K562 (cell line): ENCODE results near the gene RPAP2. TPM values are rescaled to one million over a fixed set of nuclear protein-coding genes. Genes with fewer than 3 reads are reported as not detected.

ENCODE experiments used
- ATAC-seq: fragments of 200-7000 bp; cut with Tn5 transposase; 3 replicates; pipeline ENCODE4 v1.9.1; 2020; ENCODE audit warnings: moderate library complexity
- Bru-seq: library from RNA; stranded (reverse); fragments of 400-500 nt; gene quantifications from one replicate; lab custom pipeline; 2021; lab: Mats Ljungman, UMichigan
- BruChase-seq, 2 experiments: library from RNA; stranded (reverse); fragments of 400-500 nt; gene quantifications; one replicate each; lab custom pipeline; 2021; lab: Mats Ljungman, UMichigan
- BruUV-seq: library from RNA; stranded (reverse); fragments of 400-500 nt; replicated peaks from 2 replicates; lab custom pipeline; 2021; lab: Mats Ljungman, UMichigan
- CTCF ChIA-PET: fragments of 300-600 bp; formaldehyde crosslinking; extraction: SDS; loops from one replicate; lab custom pipeline; 2021; ENCODE audit warnings: low intra/inter-chr PET ratio; lab: Yijun Ruan, JAX
- POLR2A ChIA-PET: fragments of 300-600, 350-650 bp; sonication (Branson Sonifier 250); formaldehyde crosslinking; extraction: SDS; loops from one replicate; lab custom pipeline; 2021; ENCODE audit warnings: antibody characterized with exemption, inconsistent platforms; lab: Yijun Ruan, JAX
- DNase-seq, 4 experiments: peaks; one replicate each; pipeline versions ENCODE4 v3.0.0 to v3.0.0-alpha.2; 2011 to 2018; ENCODE audit warnings: low spot score in 3 of 4, mixed read lengths in 3 of 4; ENCODE audit errors: extremely low read depth in 1 of 4
- FAIRE-seq: peaks from 2 replicates; lab custom pipeline; 2011; peaks lifted over from hg19 to GRCh38; lab: Jason Lieb, UNC
- H2AFZ ChIP-seq: 2 replicates; pipeline ENCODE4 v1.6.0; 2011; ENCODE audit warnings: low read depth, low read length, control low read depth, inconsistent platforms
- H3K27ac ChIP-seq: fragments of 200-600 bp; 3 replicates; pipeline ENCODE4 v1.8.0; 2011; ENCODE audit warnings: low read depth, mild to moderate bottlenecking, control low read depth, inconsistent platforms, low read length, moderate library complexity, mixed read lengths; ENCODE audit errors: extremely low read depth
- H3K27me3 ChIP-seq, 2 experiments: fragments of 300-600 bp in 1 of 2; 2 replicates in 1 of 2; 3 replicates in 1 of 2; pipeline versions ENCODE4 v1.6.0 to v1.8.0; 2011; ENCODE audit warnings: inconsistent platforms in 2 of 2, low read length in 2 of 2, mild to moderate bottlenecking in 1 of 2, mixed read lengths in 1 of 2, moderate library complexity in 1 of 2; ENCODE audit not compliant: control insufficient read depth in 2 of 2, insufficient read depth in 2 of 2
- H3K36me3 ChIP-seq: fragments of 300-600 bp; 3 replicates; pipeline ENCODE4 v1.8.0; 2011; ENCODE audit warnings: mild to moderate bottlenecking, low read length, inconsistent platforms; ENCODE audit not compliant: control insufficient read depth, insufficient read depth
- H3K4me1 ChIP-seq, 2 experiments: fragments of 200-600 bp in 1 of 2; replicated peaks in 1 of 2; 2 replicates in 1 of 2; 3 replicates in 1 of 2; pipeline versions ENCODE4 v1.5.1 to v1.8.0; 2011; ENCODE audit warnings: inconsistent platforms in 2 of 2, low read length in 2 of 2, mild to moderate bottlenecking in 1 of 2, mixed read lengths in 1 of 2, moderate library complexity in 1 of 2; ENCODE audit not compliant: control insufficient read depth in 2 of 2, insufficient read depth in 2 of 2
- H3K4me2 ChIP-seq: 2 replicates; pipeline ENCODE4 v1.6.1; 2011; ENCODE audit warnings: low read length, control low read depth, inconsistent platforms, mixed read lengths; ENCODE audit not compliant: insufficient read depth
- H3K4me3 ChIP-seq: fragments of 200-600 bp; sonication (generic), shearing (Covaris generic); 2 replicates; pipeline ENCODE4 v1.5.1; 2016; ENCODE audit warnings: control low read depth, inconsistent platforms
- H3K79me2 ChIP-seq: fragments of 200-600 bp; 3 replicates; pipeline ENCODE4 v1.8.0; 2011; ENCODE audit warnings: low read length, inconsistent platforms; ENCODE audit not compliant: control insufficient read depth, insufficient read depth
- H3K9ac ChIP-seq, 2 experiments: 2 replicates each; pipeline versions ENCODE4 v1.6.0 to v1.6.1; 2011; ENCODE audit warnings: low read depth in 2 of 2, low read length in 2 of 2, control low read depth in 1 of 2, inconsistent platforms in 1 of 2, mild to moderate bottlenecking in 1 of 2, mixed read lengths in 1 of 2; ENCODE audit not compliant: insufficient read depth in 1 of 2
- H3K9me1 ChIP-seq: one replicate; pipeline ENCODE4 v1.6.0; 2011; ENCODE audit warnings: inconsistent platforms, mild to moderate bottlenecking, low read length, moderate library complexity; ENCODE audit not compliant: control insufficient read depth, insufficient read depth
- H3K9me3 ChIP-seq: replicated peaks from 2 replicates; pipeline ENCODE4 v1.5.1; 2011; ENCODE audit warnings: low read depth, low read length, inconsistent platforms; ENCODE audit not compliant: control insufficient read depth, insufficient read depth
- H4K20me1 ChIP-seq: replicated peaks from 2 replicates; pipeline ENCODE4 v1.6.1; 2011; ENCODE audit warnings: low read length, inconsistent platforms, mixed read lengths; ENCODE audit not compliant: control insufficient read depth, insufficient read depth
- CBX5 ChIP-seq: IDR thresholded peaks from 2 replicates; pipeline ENCODE4 v1.6.1; 2014; ENCODE audit warnings: low read depth, borderline replicate concordance
- RNF2 ChIP-seq: sonication (generic); IDR thresholded peaks from 2 replicates; pipeline ENCODE4 v1.6.1; 2016
- ZNF143 ChIP-seq: sonication (generic); formaldehyde crosslinking; IDR thresholded peaks from 2 replicates; pipeline ENCODE4 v1.9.0; 2022; ENCODE audit warnings: mild to moderate bottlenecking, missing genetic modification reagents
- ZNF277 ChIP-seq: fragments of 250-450 bp; sonication (Bioruptor Pico); IDR thresholded peaks from 2 replicates; pipeline ENCODE4 v1.8.0; 2022; ENCODE audit warnings: inconsistent platforms, mild to moderate bottlenecking, moderate library complexity, borderline replicate concordance
- ZNF431 ChIP-seq: sonication (generic); formaldehyde crosslinking; IDR thresholded peaks from 2 replicates; pipeline ENCODE4 v1.8.0; 2022; ENCODE audit warnings: mild to moderate bottlenecking, missing genetic modification reagents
- ZNF830 ChIP-seq: fragments of 250-450 bp; sonication (Bioruptor Pico); IDR thresholded peaks from 2 replicates; pipeline ENCODE4 v1.5.0; 2021; ENCODE audit warnings: mild to moderate bottlenecking
- WGBS: fragments of 100-300 bp; shearing (Covaris generic); methylation state at CpG from one replicate; pipeline ENCODE4 v1.1.6; 2016; ENCODE audit warnings: low coverage, mixed read lengths; ENCODE audit not compliant: insufficient coverage; ENCODE audit errors: missing lambda C conversion rate; 5-methylcytosine and 5-hydroxymethylcytosine counted together
- in situ Hi-C: fragments of 300-500 bp; cut with MboI; formaldehyde crosslinking; loops from 4 replicates; pipeline ENCODE4 v1.15.0; 2018; ENCODE audit warnings: inconsistent platforms, mixed read lengths
- intact Hi-C: fragments of 100-400 bp; cut with micrococcal nuclease; formaldehyde crosslinking; loops from 2 replicates; pipeline ENCODE4 v1.14.2; 2022
- long read RNA-seq, 3 experiments: library from polyadenylated mRNA in 2 of 3; library from RNA in 1 of 3; unstranded in 2 of 3; stranded (forward) in 1 of 3; transcript quantifications; one replicate each; pipeline ENCODE4 v2.0.0, GENCODE V29; 2019 to 2022
- polyA minus RNA-seq, 3 experiments: library from RNA; depleted of rRNA, polyadenylated mRNA; stranded (reverse); fragments of >200 nt; gene quantifications; 2 replicates each; pipeline ENCODE4 v1.2.3, GENCODE V29; 2011
- polyA plus RNA-seq, 8 experiments: library from polyadenylated mRNA; depleted of rRNA in 4 of 8; stranded (reverse) in 5 of 8; unstranded in 3 of 8; fragments of >200 nt; fragmentation: Nextera tagmentation in 2 of 8; fragmentation: Illumina TruSeq in 1 of 8; extraction: Ambion mirVana in 2 of 8; extraction: Trizol in 1 of 8; gene quantifications; 2 replicates each; pipeline versions ENCODE4 v1.2.1 to v1.2.3, GENCODE V29; 2011 to 2014; ENCODE audit warnings: inconsistent platforms in 1 of 8, missing spikeins in 1 of 8
- total RNA-seq, 7 experiments: library from RNA; depleted of rRNA in 6 of 7; stranded (reverse); fragments of >200 nt in 6 of 7; fragmentation: Illumina TruSeq in 2 of 7; extraction: Trizol in 2 of 7; gene quantifications; 2 replicates each; pipeline versions ENCODE4 v1.2.1 to v1.2.3, GENCODE V29; 2011 to 2021; ENCODE audit warnings: low replicate concordance in 1 of 7

The RPAP2 gene
- total RNA-seq (2011; cell fraction: chromatin; rRNA removed; ENCODE audit: low replicate concordance): 8.9 and 48.4 TPM in 2 replicates
- 2.2 and 3.0 TPM in 2 replicates for total RNA-seq (2011; cell fraction: nucleolus; rRNA removed)
- 5.1 and 10.8 TPM in 2 replicates for total RNA-seq (2011; cell fraction: nucleoplasm; rRNA removed)
- total RNA-seq (2014; rRNA removed) (6.2 and 9.6 TPM in 2 replicates), total RNA-seq (2014; rRNA removed; fragmentation: Illumina TruSeq; extraction: Trizol) (37.2 and 43.4 TPM in 2 replicates), total RNA-seq (2015; rRNA removed; fragmentation: Illumina TruSeq; extraction: Trizol) (26.1 and 28.7 TPM in 2 replicates), total RNA-seq (2021) (26.1 and 27.4 TPM in 2 replicates), polyA plus RNA-seq (2011; rRNA removed) (22.1 and 26.8 TPM in 2 replicates), polyA plus RNA-seq (2014; fragmentation: Illumina TruSeq; extraction: Trizol) (29.8 and 36.4 TPM in 2 replicates), polyA plus RNA-seq (2014; fragmentation: Nextera tagmentation; extraction: Ambion mirVana) (10 to 100 TPM; 30.6 to 41.7 TPM), polyA plus RNA-seq (2014; rRNA removed) (16.0 and 16.9 TPM in 2 replicates), polyA minus RNA-seq (2011; rRNA and poly(A)+ RNA removed) (32.5 and 37.4 TPM in 2 replicates), Bru-seq, nascent RNA (percentile 70 among the genes with signal in this experiment), BruChase-seq, experiment 1, labeled RNA remaining after a 2-hour chase (percentile 77 among the genes with signal in this experiment), BruChase-seq, experiment 2, labeled RNA remaining after a 6-hour chase (percentile 73 among the genes with signal in this experiment)
- 4.6 and 8.3 TPM in 2 replicates for polyA plus RNA-seq (2011; cell fraction: cytosol; rRNA removed)
- 6.2 and 9.0 TPM in 2 replicates for polyA plus RNA-seq (2011; cell fraction: nucleus; rRNA removed)
- polyA plus RNA-seq (2012): 14.1 and 21.8 TPM in 2 replicates
- 10.4 and 12.2 TPM in 2 replicates for polyA minus RNA-seq (2011; cell fraction: cytosol; rRNA and poly(A)+ RNA removed)
- polyA minus RNA-seq (2011; cell fraction: nucleus; rRNA and poly(A)+ RNA removed): 4.0 and 13.4 TPM in 2 replicates
- long read RNA-seq, experiment 1, full-length matches to known transcripts: 43 of 83 reads
- long read RNA-seq, experiment 1, partial matches to known transcripts: 12 of 83 reads
- long read RNA-seq, experiment 1, other reads (novel, unspliced or antisense): 28 of 83 reads
- long read RNA-seq, experiment 2, full-length matches to known transcripts: 12 of 28 reads
- long read RNA-seq, experiment 2, partial matches to known transcripts: 8 of 28 reads
- long read RNA-seq, experiment 2, other reads (novel, unspliced or antisense): 8 of 28 reads
- long read RNA-seq, experiment 3, full-length matches to known transcripts: 9 of 23 reads
- long read RNA-seq, experiment 3, partial matches to known transcripts: 9 of 23 reads
- long read RNA-seq, experiment 3, other reads (novel, unspliced or antisense): 5 of 23 reads

- peaks cover 39% of the 10 kb centered on the region for H3K36me3 ChIP-seq
- peak within 1 kb of the TSS; percentile 85 for H3K4me3 ChIP-seq
- peak within 1 kb of the TSS; percentile 99 for H2AFZ ChIP-seq
- ATAC-seq (peak; percentile 98), DNase-seq (peak; percentile 83 to 89 (median 86)), FAIRE-seq (no peak)
- peaks cover 35% of the 10 kb centered on the region for H3K79me2 ChIP-seq
- H3K27ac ChIP-seq: peak within 1 kb of the TSS; percentile 96
- no peaks in the 10 kb centered on the region for H4K20me1 ChIP-seq
- in situ Hi-C loops: no loop called here
- no peaks in the 10 kb centered on the region for H3K9me3 ChIP-seq
- no peaks in the 10 kb centered on the region for H3K27me3 ChIP-seq
- CTCF ChIA-PET: no interaction called here
- BruUV-seq: TSS peak; percentile 71
- H3K9ac ChIP-seq: peak within 1 kb of the TSS; percentile 86 to 99
- under 1% methylated on average over 71 of the region's 76 CpGs for WGBS
- H3K4me2 ChIP-seq: peak within 1 kb of the TSS; percentile 94
- peaks cover 3 to 5% of the 10 kb centered on the region in 2 experiments; a peak in 3 of 5 replicates for H3K4me1 ChIP-seq
- no peaks in the 10 kb centered on the region for H3K9me1 ChIP-seq
- intact Hi-C loops: loop anchor here (10.0 kb wide), 2 partner anchors 774 to 894 kb away; partner anchors contain the start of gene HFM1
- POLR2A ChIA-PET: interaction anchor here (0.6 to 1.5 kb wide), 7 partner anchors 9 to 421 kb away, joined by 3 to 5 read pairs (median 4); no protein-coding TSS in a partner anchor
- 0 out of 2 replicates have a peak, but pooled peaks have one; percentile 31 for TF ChIP-seq ZNF830 (CRISPR knock-in tag)
- no peak for TF ChIP-seq ZNF277 (CRISPR knock-in tag)
- no peak for TF ChIP-seq CBX5
- no peak for TF ChIP-seq ZNF143
- TF ChIP-seq RNF2: 0 out of 2 replicates have a peak, but pooled peaks have one; percentile 32
- TF ChIP-seq ZNF431 (CRISPR knock-in tag): no peak
Observed at GRCh38 chr1:92298573-92299476, at the start of gene RPAP2, which contains the start of gene GLMN. RPAP2 (plus strand) TSS chr1:92299059; CDS start chr1:92299074, 15 bp downstream. GLMN (minus strand) TSS chr1:92298987; CDS start chr1:92297999, 988 bp downstream.
